ENCODE results near the gene NUDT16. TPM values are rescaled to one million over a fixed set of nuclear protein-coding genes. Genes with fewer than 3 reads are reported as not detected.

NUDT16 gene
- total and polyA plus RNA-seq, 9 of the 15 experiments (the other 6 are each of a cell fraction or from before 2014, with no cell fraction given) = 1.5 to 11.4 (median 7.6) TPM

GRCh38 chr3:131394400-131394799 lies 12.8 kb downstream of the NUDT16 start (continued):
- TF ChIP-seq SMARCC2 (IDR thresholded peaks at IDR 0.05; ENCODE audit: low read depth) (no peak), SOX6 (IDR thresholded peaks at IDR 0.05) (no peak), ZNF395 (CRISPR knock-in tag; IDR thresholded peaks at IDR 0.05) (no peak)
- TF ChIP-seq, protein P1, sequence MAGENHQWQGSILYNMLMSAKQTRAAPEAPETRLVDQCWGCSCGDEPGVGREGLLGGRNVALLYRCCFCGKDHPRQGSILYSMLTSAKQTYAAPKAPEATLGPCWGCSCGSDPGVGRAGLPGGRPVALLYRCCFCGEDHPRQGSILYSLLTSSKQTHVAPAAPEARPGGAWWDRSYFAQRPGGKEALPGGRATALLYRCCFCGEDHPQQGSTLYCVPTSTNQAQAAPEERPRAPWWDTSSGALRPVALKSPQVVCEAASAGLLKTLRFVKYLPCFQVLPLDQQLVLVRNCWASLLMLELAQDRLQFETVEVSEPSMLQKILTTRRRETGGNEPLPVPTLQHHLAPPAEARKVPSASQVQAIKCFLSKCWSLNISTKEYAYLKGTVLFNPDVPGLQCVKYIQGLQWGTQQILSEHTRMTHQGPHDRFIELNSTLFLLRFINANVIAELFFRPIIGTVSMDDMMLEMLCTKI (IDR thresholded peaks at IDR 0.05; ENCODE audit: partially characterized antibody) = no peak

GRCh38 chr3:131396170-131396569 lies 14.6 kb downstream of the NUDT16 start:
- peaks cover 0 to 6% of the 10 kb centered on the region in 2 experiments; a peak in 3 of 5 replicates for H3K27me3 ChIP-seq (ENCODE audit: control insufficient read depth in 2 of 2, insufficient read depth in 2 of 2, low read length in 2 of 2)
- no peaks in the 10 kb centered on the region for H3K79me2 ChIP-seq (ENCODE audit: control insufficient read depth, insufficient read depth, low read length)
- H3K4me1 ChIP-seq (replicated peaks in 1 of 2; ENCODE audit: control insufficient read depth in 2 of 2, insufficient read depth in 2 of 2, low read length in 2 of 2) = no peaks in the 10 kb centered on the region
- H3K9me3 ChIP-seq (replicated peaks; ENCODE audit: control insufficient read depth, insufficient read depth, low read depth, low read length) = no peaks in the 10 kb centered on the region
- no peaks in the 10 kb centered on the region for H3K36me3 ChIP-seq (ENCODE audit: control insufficient read depth, insufficient read depth, low read length)
- H3K27ac ChIP-seq (ENCODE audit: extremely low read depth, low read depth, low read length) = no peak overlapping the region
- DNase-seq (ENCODE audit: extremely low read depth in 1 of 4, low spot score in 3 of 4) (no peak), ATAC-seq (0 out of 3 replicates have a peak, but pooled peaks have one; percentile 27), FAIRE-seq (no peak)
- H3K4me2 ChIP-seq (ENCODE audit: insufficient read depth, low read length) = no peak overlapping the region
- in situ Hi-C loops (cut with MboI) = no loop called here
- no peak overlapping the region for H3K9ac ChIP-seq (ENCODE audit: insufficient read depth in 1 of 2, low read depth in 2 of 2, low read length in 2 of 2)
- CTCF ChIA-PET (ENCODE audit: low intra/inter-chr PET ratio) = no interaction called here
- H3K4me3 ChIP-seq = no peak overlapping the region
- H4K20me1 ChIP-seq (replicated peaks; ENCODE audit: control insufficient read depth, insufficient read depth, low read length) = no peaks in the 10 kb centered on the region
- no peaks in the 10 kb centered on the region for H3K9me1 ChIP-seq (ENCODE audit: control insufficient read depth, insufficient read depth, low read length)
- POLR2A ChIA-PET = interaction anchor here (0.7 kb wide), 1 partner anchor 634 kb away, joined by 4 read pairs; no protein-coding TSS in a partner anchor
- H2AFZ ChIP-seq (ENCODE audit: low read depth, low read length) = no peak overlapping the region
- intact Hi-C loops (cut with micrococcal nuclease) = no loop called here
- no TSS peak for BruUV-seq (replicated peaks)
- TF ChIP-seq CHD4 (IDR thresholded peaks at IDR 0.05; ENCODE audit: insufficient read depth, insufficient replicate concordance, low read depth, low read length, poor library complexity, severe bottlenecking) (no peak), RBM25 (IDR thresholded peaks at IDR 0.05; ENCODE audit: low read depth, low read length, severe bottlenecking) (peak; percentile 26), ZNF324 (CRISPR knock-in tag; IDR thresholded peaks at IDR 0.05) (no peak), TCFL5 (CRISPR knock-in tag; conservative IDR thresholded peaks at IDR 0.05) (no peak), SIX5 (IDR thresholded peaks at IDR 0.05; ENCODE audit: borderline replicate concordance in 1 of 2, insufficient read depth in 1 of 2, low read depth in 1 of 2, low read length in 2 of 2) (no peak), NR2F6 (CRISPR knock-in tag; IDR thresholded peaks at IDR 0.05) (no peak), USF1 (CRISPR knock-in tag; IDR thresholded peaks at IDR 0.05) (peak; percentile 61), NFYB (IDR thresholded peaks at IDR 0.05; ENCODE audit: extremely low read depth, insufficient read length) (peak; percentile 74), FOXA3 (CRISPR knock-in tag; conservative IDR thresholded peaks at IDR 0.05 in 1 of 2, IDR thresholded peaks at IDR 0.05 in 1 of 2) (no peak), ZNF282 (CRISPR knock-in tag; IDR thresholded peaks at IDR 0.05) (no peak), RAD51 (IDR thresholded peaks at IDR 0.05; ENCODE audit: borderline replicate concordance, low read depth) (0 out of 2 replicates have a peak, but pooled peaks have one; percentile 49)
- TF ChIP-seq, protein P2, sequence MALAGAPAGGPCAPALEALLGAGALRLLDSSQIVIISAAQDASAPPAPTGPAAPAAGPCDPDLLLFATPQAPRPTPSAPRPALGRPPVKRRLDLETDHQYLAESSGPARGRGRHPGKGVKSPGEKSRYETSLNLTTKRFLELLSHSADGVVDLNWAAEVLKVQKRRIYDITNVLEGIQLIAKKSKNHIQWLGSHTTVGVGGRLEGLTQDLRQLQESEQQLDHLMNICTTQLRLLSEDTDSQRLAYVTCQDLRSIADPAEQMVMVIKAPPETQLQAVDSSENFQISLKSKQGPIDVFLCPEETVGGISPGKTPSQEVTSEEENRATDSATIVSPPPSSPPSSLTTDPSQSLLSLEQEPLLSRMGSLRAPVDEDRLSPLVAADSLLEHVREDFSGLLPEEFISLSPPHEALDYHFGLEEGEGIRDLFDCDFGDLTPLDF (CRISPR knock-in tag; IDR thresholded peaks at IDR 0.05) = no peak

Data from K562 (cell line).